ENCODE data around the gene LARP4B.

The LARP4B gene

GRCh38 chr10:780536-781524 is 150.7 kb downstream of the LARP4B start:
- no peak for TF ChIP-seq CTCF (conservative IDR thresholded peaks at IDR 0.05)

GRCh38 chr10:778626-779330 is 152.7 kb downstream of the LARP4B start:
- no peak overlapping the region for H3K27ac ChIP-seq
- TF ChIP-seq CTCF (conservative IDR thresholded peaks at IDR 0.05), result no peak

More at GRCh38 chr10:780536-781524, 150.7 kb downstream of the LARP4B start:
- H3K27ac ChIP-seq, result no peak overlapping the region

GRCh38 chr10:777913-778479 is 153.5 kb downstream of the LARP4B start:
- TF ChIP-seq CTCF (conservative IDR thresholded peaks at IDR 0.05), result no peak
- no peak overlapping the region for H3K27ac ChIP-seq

GRCh38 chr10:776772-777171 is 154.7 kb downstream of the LARP4B start:
- H3K27ac ChIP-seq, result no peak overlapping the region
- TF ChIP-seq CTCF (conservative IDR thresholded peaks at IDR 0.05), result no peak

- TF ChIP-seq CTCF (conservative IDR thresholded peaks at IDR 0.05), result no peak
- no peak overlapping the region for H3K27ac ChIP-seq
Observed at GRCh38 chr10:775245-776075, 156.0 kb downstream of the LARP4B start.

- no peak overlapping the region for H3K27ac ChIP-seq
- TF ChIP-seq CTCF (conservative IDR thresholded peaks at IDR 0.05), result no peak
Observed at GRCh38 chr10:774661-775244, 156.8 kb downstream of the LARP4B start.

Measured in VCaP (cell line).